ENCODE results near the gene PCDHGA12.
"Not testable (repeated sequence)": the region's sequence is repeated elsewhere in the genome, so short reads cannot be mapped to it uniquely, and the experiment has no call there.

Gene PCDHGA12

GRCh38 chr5:141388661-141389060 lies 41.6 kb upstream of the PCDHGA12 start:
- H3K9me3 ChIP-seq (ENCODE audit: control extremely low read depth in 1 of 5, control insufficient read depth in 4 of 5, insufficient read depth in 2 of 5, low read depth in 1 of 5, low read length in 4 of 5), result peaks cover 0 to 78% (median 54%) of the 10 kb centered on the region in 5 experiments
- no peak overlapping the region for H3K4me3 ChIP-seq (ENCODE audit: control insufficient read depth in 1 of 7, extremely low read depth in 1 of 7, insufficient read depth in 4 of 7, low read depth in 2 of 7, low read length in 6 of 7)
- POLR2A ChIA-PET, result no interaction called here
- CTCF ChIA-PET, result interaction anchor here (1.2 to 1.7 kb wide), 3 partner anchors 8 to 42 kb away, joined by 3 to 4 read pairs (median 4); partner anchors contain the start of gene PCDHGA12
- 31% methylated on average over 5 of the region's 10 CpGs for WGBS (ENCODE audit: insufficient coverage)
- H3K4me1 ChIP-seq (ENCODE audit: control extremely low read depth in 1 of 4, control insufficient read depth in 4 of 4, insufficient read depth in 4 of 4, low read length in 3 of 4), result no peaks in the 10 kb centered on the region
- DNase-seq, result no peak
- peaks cover 11 to 80% (median 38%) of the 10 kb centered on the region in 5 experiments for H3K27me3 ChIP-seq (replicated peaks in 2 of 5; ENCODE audit: control insufficient read depth in 4 of 5, insufficient read depth in 5 of 5, low read length in 4 of 5)
- no peak overlapping the region for H3K27ac ChIP-seq (ENCODE audit: insufficient read depth in 1 of 2, low read depth in 1 of 2, low read length in 2 of 2, poor library complexity in 1 of 2, severe bottlenecking in 2 of 2)
- peaks cover 0 to 8% (median 0%) of the 10 kb centered on the region in 4 experiments for H3K36me3 ChIP-seq (ENCODE audit: control insufficient read depth in 4 of 4, insufficient read depth in 4 of 4, low read length in 3 of 4)

DNA sequence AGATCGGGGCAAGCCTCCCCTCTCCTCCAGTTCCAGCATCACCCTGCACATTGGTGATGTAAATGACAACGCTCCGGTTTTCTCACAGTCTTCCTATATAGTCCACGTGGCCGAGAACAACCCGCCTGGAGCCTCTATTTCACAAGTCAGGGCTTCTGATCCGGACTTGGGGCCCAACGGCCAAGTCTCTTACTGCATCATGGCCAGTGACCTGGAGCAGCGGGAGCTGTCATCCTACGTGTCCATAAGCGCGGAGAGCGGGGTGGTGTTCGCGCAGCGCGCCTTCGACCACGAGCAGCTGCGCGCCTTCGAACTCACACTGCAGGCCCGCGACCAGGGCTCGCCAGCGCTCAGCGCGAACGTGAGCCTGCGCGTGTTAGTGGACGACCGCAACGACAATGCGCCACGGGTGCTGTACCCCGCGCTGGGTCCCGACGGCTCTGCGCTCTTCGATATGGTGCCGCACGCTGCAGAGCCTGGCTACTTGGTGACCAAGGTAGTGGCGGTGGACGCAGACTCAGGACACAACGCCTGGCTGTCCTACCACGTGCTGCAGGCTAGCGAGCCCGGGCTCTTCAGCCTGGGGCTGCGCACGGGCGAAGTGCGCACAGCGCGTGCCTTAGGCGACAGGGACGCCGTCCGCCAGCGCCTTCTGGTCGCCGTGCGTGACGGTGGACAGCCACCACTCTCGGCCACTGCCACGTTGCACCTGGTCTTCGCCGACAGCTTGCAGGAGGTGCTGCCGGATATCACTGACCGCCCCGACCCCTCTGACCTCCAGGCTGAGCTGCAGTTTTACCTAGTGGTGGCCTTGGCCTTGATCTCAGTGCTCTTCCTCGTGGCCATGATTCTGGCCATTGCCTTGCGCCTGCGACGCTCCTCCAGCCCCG lies 40.9 kb upstream of the PCDHGA12 start:
- Histone ChIP-seq H3K4me3 (ENCODE audit: control insufficient read depth in 1 of 7, extremely low read depth in 1 of 7, insufficient read depth in 4 of 7, low read depth in 2 of 7, low read length in 6 of 7) (no peak overlapping the region), H3K27me3 (replicated peaks in 2 of 5; ENCODE audit: control insufficient read depth in 4 of 5, insufficient read depth in 5 of 5, low read length in 4 of 5) (peaks cover 13 to 80% (median 42%) of the 10 kb centered on the region in 5 experiments), H3K9me3 (ENCODE audit: control extremely low read depth in 1 of 5, control insufficient read depth in 4 of 5, insufficient read depth in 2 of 5, low read depth in 1 of 5, low read length in 4 of 5) (peaks cover 0 to 77% (median 52%) of the 10 kb centered on the region in 5 experiments), H3K27ac (ENCODE audit: insufficient read depth in 1 of 2, low read depth in 1 of 2, low read length in 2 of 2, poor library complexity in 1 of 2, severe bottlenecking in 2 of 2) (no peak overlapping the region), H3K36me3 (ENCODE audit: control insufficient read depth in 4 of 4, insufficient read depth in 4 of 4, low read length in 3 of 4) (peaks cover 0 to 8% (median 0%) of the 10 kb centered on the region in 4 experiments), H3K4me1 (ENCODE audit: control extremely low read depth in 1 of 4, control insufficient read depth in 4 of 4, insufficient read depth in 4 of 4, low read length in 3 of 4) (no peaks in the 10 kb centered on the region)
- POLR2A ChIA-PET, result no interaction called here
- WGBS (ENCODE audit: insufficient coverage), result 34% methylated on average over 77 of the region's 77 CpGs
- no peak for DNase-seq
- CTCF ChIA-PET, result interaction anchor here (1.0 to 1.7 kb wide), 4 partner anchors 7 to 135 kb away, joined by 3 to 4 read pairs (median 4); no protein-coding TSS in a partner anchor

DNA sequence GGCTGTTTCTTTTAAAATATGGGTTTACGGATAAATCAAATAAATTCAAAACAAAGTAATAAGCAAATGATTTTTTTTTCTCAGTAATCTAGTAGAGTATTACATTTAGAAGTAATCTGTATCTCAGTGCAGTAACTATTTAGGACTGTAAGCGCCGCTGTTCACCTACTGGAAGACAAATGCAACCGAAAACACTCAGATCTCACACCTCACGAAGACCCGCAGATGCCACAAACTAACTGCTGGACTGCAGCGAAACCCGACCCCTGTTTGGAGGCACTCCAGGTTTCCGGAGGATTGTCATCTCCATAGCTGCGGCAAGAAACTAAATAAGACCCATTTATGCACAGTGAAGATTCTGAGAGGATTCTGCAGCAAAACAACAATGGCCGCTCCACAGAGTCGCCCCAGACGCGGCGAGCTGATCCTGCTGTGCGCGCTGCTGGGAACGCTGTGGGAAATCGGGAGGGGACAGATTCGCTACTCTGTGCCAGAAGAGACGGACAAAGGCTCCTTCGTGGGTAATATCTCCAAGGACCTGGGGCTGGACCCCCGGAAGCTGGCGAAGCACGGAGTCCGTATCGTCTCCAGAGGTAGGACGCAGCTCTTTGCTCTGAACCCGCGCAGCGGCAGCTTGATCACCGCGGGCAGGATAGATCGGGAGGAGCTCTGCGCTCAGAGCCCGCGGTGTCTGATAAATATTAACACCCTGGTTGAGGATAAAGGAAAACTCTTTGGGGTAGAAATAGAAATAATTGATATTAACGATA lies 37.7 kb upstream of the PCDHGA12 start, which contains the start of gene PCDHGA8:
Gene PCDHGA8, plus strand, starts transcription at position 205 of the 770 bp plus-strand sequence. Its CDS starts 181 bp downstream, at position 386.
- ChIA-PET POLR2A (no interaction called here), CTCF (interaction anchor here (1.3 to 2.5 kb wide), 2 partner anchors 29 to 165 kb away, joined by 4 to 9 read pairs; partner anchors contain the start of gene PCDHGA11)
- Histone ChIP-seq H3K4me3 (ENCODE audit: control insufficient read depth in 1 of 7, extremely low read depth in 1 of 7, insufficient read depth in 4 of 7, low read depth in 2 of 7, low read length in 6 of 7) (peak within 1 kb of the TSS in 1 of 7 experiments; percentile 28), H3K27ac (ENCODE audit: insufficient read depth in 1 of 2, low read depth in 1 of 2, low read length in 2 of 2, poor library complexity in 1 of 2, severe bottlenecking in 2 of 2) (no peak within 1 kb of the TSS), H3K36me3 (ENCODE audit: control insufficient read depth in 4 of 4, insufficient read depth in 4 of 4, low read length in 3 of 4) (peaks cover 0 to 8% (median 0%) of the 10 kb centered on the region in 4 experiments), H3K9me3 (ENCODE audit: control extremely low read depth in 1 of 5, control insufficient read depth in 4 of 5, insufficient read depth in 2 of 5, low read depth in 1 of 5, low read length in 4 of 5) (peaks cover 3 to 72% (median 55%) of the 10 kb centered on the region in 5 experiments), H3K4me1 (ENCODE audit: control extremely low read depth in 1 of 4, control insufficient read depth in 4 of 4, insufficient read depth in 4 of 4, low read length in 3 of 4) (no peaks in the 10 kb centered on the region), H3K27me3 (replicated peaks in 2 of 5; ENCODE audit: control insufficient read depth in 4 of 5, insufficient read depth in 5 of 5, low read length in 4 of 5) (peaks cover 13 to 76% (median 37%) of the 10 kb centered on the region in 5 experiments)
- 33% methylated on average over 35 of the region's 38 CpGs for WGBS (ENCODE audit: insufficient coverage)
- DNase-seq, result peak in 2 of 3 donors; percentile 49 to 52

DNA sequence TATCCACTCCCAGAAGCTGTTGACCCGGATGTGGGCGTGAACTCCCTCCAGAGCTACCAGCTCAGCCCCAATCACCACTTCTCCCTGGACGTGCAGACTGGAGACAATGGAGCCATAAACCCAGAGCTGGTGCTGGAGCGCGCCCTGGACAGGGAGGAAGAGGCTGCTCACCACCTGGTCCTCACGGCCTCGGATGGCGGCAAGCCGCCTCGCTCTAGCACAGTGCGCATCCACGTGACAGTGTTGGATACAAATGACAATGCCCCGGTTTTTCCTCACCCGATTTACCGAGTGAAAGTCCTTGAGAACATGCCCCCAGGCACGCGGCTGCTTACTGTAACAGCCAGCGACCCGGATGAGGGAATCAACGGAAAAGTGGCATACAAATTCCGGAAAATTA lies 37.0 kb upstream of the PCDHGA12 start:
- Histone ChIP-seq H3K27ac (ENCODE audit: insufficient read depth in 1 of 2, low read depth in 1 of 2, low read length in 2 of 2, poor library complexity in 1 of 2, severe bottlenecking in 2 of 2) (no peak overlapping the region), H3K27me3 (replicated peaks in 2 of 5; ENCODE audit: control insufficient read depth in 4 of 5, insufficient read depth in 5 of 5, low read length in 4 of 5) (peaks cover 13 to 73% (median 35%) of the 10 kb centered on the region in 5 experiments), H3K36me3 (ENCODE audit: control insufficient read depth in 4 of 4, insufficient read depth in 4 of 4, low read length in 3 of 4) (peaks cover 0 to 8% (median 0%) of the 10 kb centered on the region in 4 experiments), H3K4me1 (ENCODE audit: control extremely low read depth in 1 of 4, control insufficient read depth in 4 of 4, insufficient read depth in 4 of 4, low read length in 3 of 4) (no peaks in the 10 kb centered on the region), H3K9me3 (ENCODE audit: control extremely low read depth in 1 of 5, control insufficient read depth in 4 of 5, insufficient read depth in 2 of 5, low read depth in 1 of 5, low read length in 4 of 5) (peaks cover 3 to 73% (median 52%) of the 10 kb centered on the region in 5 experiments), H3K4me3 (ENCODE audit: control insufficient read depth in 1 of 7, extremely low read depth in 1 of 7, insufficient read depth in 4 of 7, low read depth in 2 of 7, low read length in 6 of 7) (peak overlapping the region in 1 of 7 experiments; percentile 28)
- DNase-seq, result no peak
- 30% methylated on average over 17 of the region's 21 CpGs for whole genome bisulfite sequencing (ENCODE audit: insufficient coverage)
- ChIA-PET CTCF (interaction anchor here (1.3 kb wide), 1 partner anchor 165 kb away, joined by 4 read pairs; no protein-coding TSS in a partner anchor), POLR2A (no interaction called here)

GRCh38 chr5:141394401-141395187 lies 35.7 kb upstream of the PCDHGA12 start:
- H3K27ac ChIP-seq (ENCODE audit: insufficient read depth in 1 of 2, low read depth in 1 of 2, low read length in 2 of 2, poor library complexity in 1 of 2, severe bottlenecking in 2 of 2); H3K4me3 ChIP-seq (ENCODE audit: control insufficient read depth in 1 of 7, extremely low read depth in 1 of 7, insufficient read depth in 4 of 7, low read depth in 2 of 7, low read length in 6 of 7); H3K4me1 ChIP-seq (ENCODE audit: control extremely low read depth in 1 of 4, control insufficient read depth in 4 of 4, insufficient read depth in 4 of 4, low read length in 3 of 4); H3K36me3 ChIP-seq (ENCODE audit: control insufficient read depth in 4 of 4, insufficient read depth in 4 of 4, low read length in 3 of 4); DNase-seq; POLR2A ChIA-PET: not testable (repeated sequence)
- H3K27me3 ChIP-seq (replicated peaks in 2 of 5; ENCODE audit: control insufficient read depth in 4 of 5, insufficient read depth in 5 of 5, low read length in 4 of 5), result peaks cover 12 to 73% (median 33%) of the 10 kb centered on the region in 5 experiments
- 32% methylated on average over 26 of the region's 53 CpGs for WGBS (ENCODE audit: insufficient coverage)
- H3K9me3 ChIP-seq (ENCODE audit: control extremely low read depth in 1 of 5, control insufficient read depth in 4 of 5, insufficient read depth in 2 of 5, low read depth in 1 of 5, low read length in 4 of 5), result peaks cover 3 to 72% (median 52%) of the 10 kb centered on the region in 5 experiments
- CTCF ChIA-PET, result interaction anchor here (1.1 to 4.1 kb wide), 3 partner anchors 19 to 118 kb away, joined by 3 to 17 read pairs (median 9); partner anchors contain the start of genes PCDHGA10 and TAF7
